HL-60 (cell line): ENCODE data around the gene SSX2IP.

Experiments
- GABPA ChIP-seq: IDR thresholded peaks from 2 replicates; pipeline ENCODE4 v1.6.1; 2012; ENCODE audit warnings: low read depth
- POLR2AphosphoS5 ChIP-seq: IDR thresholded peaks from 2 replicates; pipeline ENCODE4 v1.6.1; 2012; ENCODE audit warnings: low read depth
- SPI1 ChIP-seq: IDR thresholded peaks from 2 replicates; pipeline ENCODE4 v1.6.1; 2012; ENCODE audit warnings: low read depth, mild to moderate bottlenecking, borderline replicate concordance
- TF ChIP-seq, protein P1 (sequence below): IDR thresholded peaks from one replicate; pipeline ENCODE4 v1.5.1; 2011; ENCODE audit warnings: low read length, control low read depth, inconsistent platforms; ENCODE audit not compliant: insufficient read depth
- TF ChIP-seq, protein P2 (sequence below): IDR thresholded peaks from 2 replicates; pipeline ENCODE4 v1.6.1; 2012; ENCODE audit warnings: low read depth; ENCODE audit not compliant: insufficient replicate concordance

DNA sequence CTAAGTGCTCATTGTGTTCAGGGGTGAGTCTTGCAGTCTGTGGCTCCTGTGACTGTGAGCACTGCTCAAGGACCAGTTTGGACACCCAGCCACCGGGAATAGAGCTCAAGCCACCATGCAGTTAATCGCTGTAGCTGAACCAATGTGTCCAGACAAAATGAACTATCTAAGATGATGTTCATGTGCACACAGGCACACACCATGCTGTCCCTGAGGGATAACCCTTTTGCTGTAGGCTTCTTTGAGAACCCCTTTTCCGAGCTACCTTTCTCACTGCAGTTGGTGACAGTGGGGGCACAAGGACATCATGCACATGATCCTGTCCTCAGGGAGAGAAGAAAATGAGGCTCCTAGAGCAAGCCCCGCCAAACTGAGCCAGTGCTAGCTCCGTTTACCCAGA is 65.4 kb downstream of the SSX2IP start:
- TF ChIP-seq, protein P1, sequence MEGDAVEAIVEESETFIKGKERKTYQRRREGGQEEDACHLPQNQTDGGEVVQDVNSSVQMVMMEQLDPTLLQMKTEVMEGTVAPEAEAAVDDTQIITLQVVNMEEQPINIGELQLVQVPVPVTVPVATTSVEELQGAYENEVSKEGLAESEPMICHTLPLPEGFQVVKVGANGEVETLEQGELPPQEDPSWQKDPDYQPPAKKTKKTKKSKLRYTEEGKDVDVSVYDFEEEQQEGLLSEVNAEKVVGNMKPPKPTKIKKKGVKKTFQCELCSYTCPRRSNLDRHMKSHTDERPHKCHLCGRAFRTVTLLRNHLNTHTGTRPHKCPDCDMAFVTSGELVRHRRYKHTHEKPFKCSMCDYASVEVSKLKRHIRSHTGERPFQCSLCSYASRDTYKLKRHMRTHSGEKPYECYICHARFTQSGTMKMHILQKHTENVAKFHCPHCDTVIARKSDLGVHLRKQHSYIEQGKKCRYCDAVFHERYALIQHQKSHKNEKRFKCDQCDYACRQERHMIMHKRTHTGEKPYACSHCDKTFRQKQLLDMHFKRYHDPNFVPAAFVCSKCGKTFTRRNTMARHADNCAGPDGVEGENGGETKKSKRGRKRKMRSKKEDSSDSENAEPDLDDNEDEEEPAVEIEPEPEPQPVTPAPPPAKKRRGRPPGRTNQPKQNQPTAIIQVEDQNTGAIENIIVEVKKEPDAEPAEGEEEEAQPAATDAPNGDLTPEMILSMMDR = no peak
- no peak for TF ChIP-seq GABPA
- no peak for TF ChIP-seq POLR2AphosphoS5
- TF ChIP-seq, protein P2, sequence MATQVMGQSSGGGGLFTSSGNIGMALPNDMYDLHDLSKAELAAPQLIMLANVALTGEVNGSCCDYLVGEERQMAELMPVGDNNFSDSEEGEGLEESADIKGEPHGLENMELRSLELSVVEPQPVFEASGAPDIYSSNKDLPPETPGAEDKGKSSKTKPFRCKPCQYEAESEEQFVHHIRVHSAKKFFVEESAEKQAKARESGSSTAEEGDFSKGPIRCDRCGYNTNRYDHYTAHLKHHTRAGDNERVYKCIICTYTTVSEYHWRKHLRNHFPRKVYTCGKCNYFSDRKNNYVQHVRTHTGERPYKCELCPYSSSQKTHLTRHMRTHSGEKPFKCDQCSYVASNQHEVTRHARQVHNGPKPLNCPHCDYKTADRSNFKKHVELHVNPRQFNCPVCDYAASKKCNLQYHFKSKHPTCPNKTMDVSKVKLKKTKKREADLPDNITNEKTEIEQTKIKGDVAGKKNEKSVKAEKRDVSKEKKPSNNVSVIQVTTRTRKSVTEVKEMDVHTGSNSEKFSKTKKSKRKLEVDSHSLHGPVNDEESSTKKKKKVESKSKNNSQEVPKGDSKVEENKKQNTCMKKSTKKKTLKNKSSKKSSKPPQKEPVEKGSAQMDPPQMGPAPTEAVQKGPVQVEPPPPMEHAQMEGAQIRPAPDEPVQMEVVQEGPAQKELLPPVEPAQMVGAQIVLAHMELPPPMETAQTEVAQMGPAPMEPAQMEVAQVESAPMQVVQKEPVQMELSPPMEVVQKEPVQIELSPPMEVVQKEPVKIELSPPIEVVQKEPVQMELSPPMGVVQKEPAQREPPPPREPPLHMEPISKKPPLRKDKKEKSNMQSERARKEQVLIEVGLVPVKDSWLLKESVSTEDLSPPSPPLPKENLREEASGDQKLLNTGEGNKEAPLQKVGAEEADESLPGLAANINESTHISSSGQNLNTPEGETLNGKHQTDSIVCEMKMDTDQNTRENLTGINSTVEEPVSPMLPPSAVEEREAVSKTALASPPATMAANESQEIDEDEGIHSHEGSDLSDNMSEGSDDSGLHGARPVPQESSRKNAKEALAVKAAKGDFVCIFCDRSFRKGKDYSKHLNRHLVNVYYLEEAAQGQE = no peak
- no peak for TF ChIP-seq SPI1
